PFSK-1 (cell line): ENCODE measurements around the gene HTT.

Source experiments
- FOXP2 ChIP-seq: optimal IDR thresholded peaks from 2 replicates; pipeline ENCODE3; 2011; ENCODE audit warnings: borderline replicate concordance, control low read depth, inconsistent platforms; ENCODE audit not compliant: insufficient read depth; ENCODE audit errors: extremely low read length, extremely low read depth
- POLR2AphosphoS5 ChIP-seq: IDR thresholded peaks from 2 replicates; pipeline ENCODE4 v1.6.1; 2012; ENCODE audit warnings: low read depth, mild to moderate bottlenecking, control low read depth, low read length, moderate library complexity
- SIN3A ChIP-seq: IDR thresholded peaks from 2 replicates; pipeline ENCODE4 v1.6.1; 2012; ENCODE audit warnings: mild to moderate bottlenecking, low read length, moderate library complexity, borderline replicate concordance; ENCODE audit not compliant: insufficient read depth
- TAF1 ChIP-seq: IDR thresholded peaks from 2 replicates; pipeline ENCODE4 v1.6.1; 2012; ENCODE audit warnings: low read length, control low read depth, borderline replicate concordance; ENCODE audit not compliant: insufficient read depth
- TF ChIP-seq, protein P1 (sequence below), 2 experiments: IDR thresholded peaks; 2 replicates each; pipeline versions ENCODE4 v1.6.1 to v1.8.0; 2011 to 2012; ENCODE audit warnings: low read depth in 2 of 2, low read length in 2 of 2, control low read depth in 1 of 2, inconsistent platforms in 1 of 2, mild to moderate bottlenecking in 1 of 2, moderate library complexity in 1 of 2; ENCODE audit not compliant: insufficient read depth in 1 of 2

Gene HTT

DNA sequence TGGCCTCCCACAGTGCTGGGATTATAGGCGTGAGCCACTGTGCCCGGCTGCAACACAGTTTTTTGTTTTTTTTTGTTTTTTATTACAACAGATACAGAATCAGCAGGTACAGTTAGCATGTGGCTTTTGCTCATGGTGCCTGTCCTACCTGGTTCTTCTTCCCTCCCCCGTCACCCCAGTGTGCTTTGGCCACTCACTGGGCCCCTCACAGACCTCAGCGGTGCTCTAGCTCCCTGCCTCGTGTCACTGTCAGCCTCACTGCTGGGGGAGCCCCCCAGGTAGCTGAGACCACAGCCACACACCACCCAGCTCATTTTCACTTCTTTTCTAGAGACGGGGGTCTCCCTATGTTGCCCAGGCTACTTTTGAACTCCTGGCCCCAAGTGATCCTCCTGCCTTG lies 38.8 kb upstream of the HTT start:
- no peak for TF ChIP-seq POLR2AphosphoS5
- TF ChIP-seq FOXP2, result no peak
- TF ChIP-seq TAF1, result no peak

DNA sequence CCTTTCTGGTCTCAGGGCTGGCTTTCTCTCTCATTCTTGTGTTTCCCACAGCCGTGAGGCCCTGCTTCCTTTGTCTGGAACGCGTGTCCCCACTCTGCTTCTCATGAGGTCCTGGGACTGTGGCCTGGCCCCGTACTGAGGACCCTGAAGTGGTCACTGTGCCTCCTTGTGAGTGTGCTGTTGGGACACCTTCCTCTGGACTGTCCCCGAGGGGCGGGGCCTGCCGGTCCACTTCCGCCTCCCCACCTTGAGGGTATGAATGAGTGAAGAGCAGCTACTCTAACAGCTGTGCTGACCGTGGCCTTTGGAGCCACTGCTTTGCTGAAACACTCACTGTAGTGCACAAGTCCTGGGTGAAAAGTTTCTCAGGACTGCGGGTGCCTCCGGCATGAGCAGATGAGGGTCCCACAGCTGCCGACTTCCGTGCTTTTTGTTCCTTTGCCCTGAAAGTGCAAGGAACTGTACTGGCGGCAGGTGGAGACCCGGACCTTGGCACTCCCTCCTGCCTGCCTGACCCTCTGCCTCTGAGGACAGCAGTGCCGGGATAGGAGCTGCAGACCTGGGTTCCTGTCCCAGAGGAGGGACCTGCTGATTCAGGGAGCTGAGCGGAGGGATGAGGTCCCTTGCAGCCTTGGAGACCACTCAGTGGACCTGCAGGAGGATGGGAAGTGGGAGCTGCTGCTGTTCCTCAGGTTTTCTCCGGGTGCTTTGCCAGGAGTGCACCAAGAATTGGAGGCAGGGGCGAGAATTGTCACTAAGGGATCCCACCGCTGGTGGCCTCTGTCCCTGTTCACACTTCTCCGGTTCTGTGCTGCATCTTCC lies 38.1 kb upstream of the HTT start:
- TF ChIP-seq SIN3A (no peak), FOXP2 (no peak), TAF1 (no peak), POLR2AphosphoS5 (no peak)
- TF ChIP-seq, protein P1, sequence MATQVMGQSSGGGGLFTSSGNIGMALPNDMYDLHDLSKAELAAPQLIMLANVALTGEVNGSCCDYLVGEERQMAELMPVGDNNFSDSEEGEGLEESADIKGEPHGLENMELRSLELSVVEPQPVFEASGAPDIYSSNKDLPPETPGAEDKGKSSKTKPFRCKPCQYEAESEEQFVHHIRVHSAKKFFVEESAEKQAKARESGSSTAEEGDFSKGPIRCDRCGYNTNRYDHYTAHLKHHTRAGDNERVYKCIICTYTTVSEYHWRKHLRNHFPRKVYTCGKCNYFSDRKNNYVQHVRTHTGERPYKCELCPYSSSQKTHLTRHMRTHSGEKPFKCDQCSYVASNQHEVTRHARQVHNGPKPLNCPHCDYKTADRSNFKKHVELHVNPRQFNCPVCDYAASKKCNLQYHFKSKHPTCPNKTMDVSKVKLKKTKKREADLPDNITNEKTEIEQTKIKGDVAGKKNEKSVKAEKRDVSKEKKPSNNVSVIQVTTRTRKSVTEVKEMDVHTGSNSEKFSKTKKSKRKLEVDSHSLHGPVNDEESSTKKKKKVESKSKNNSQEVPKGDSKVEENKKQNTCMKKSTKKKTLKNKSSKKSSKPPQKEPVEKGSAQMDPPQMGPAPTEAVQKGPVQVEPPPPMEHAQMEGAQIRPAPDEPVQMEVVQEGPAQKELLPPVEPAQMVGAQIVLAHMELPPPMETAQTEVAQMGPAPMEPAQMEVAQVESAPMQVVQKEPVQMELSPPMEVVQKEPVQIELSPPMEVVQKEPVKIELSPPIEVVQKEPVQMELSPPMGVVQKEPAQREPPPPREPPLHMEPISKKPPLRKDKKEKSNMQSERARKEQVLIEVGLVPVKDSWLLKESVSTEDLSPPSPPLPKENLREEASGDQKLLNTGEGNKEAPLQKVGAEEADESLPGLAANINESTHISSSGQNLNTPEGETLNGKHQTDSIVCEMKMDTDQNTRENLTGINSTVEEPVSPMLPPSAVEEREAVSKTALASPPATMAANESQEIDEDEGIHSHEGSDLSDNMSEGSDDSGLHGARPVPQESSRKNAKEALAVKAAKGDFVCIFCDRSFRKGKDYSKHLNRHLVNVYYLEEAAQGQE (IDR thresholded peaks at IDR 0.05; ENCODE audit: insufficient read depth in 1 of 2, low read depth in 2 of 2, low read length in 2 of 2), result no peak

DNA sequence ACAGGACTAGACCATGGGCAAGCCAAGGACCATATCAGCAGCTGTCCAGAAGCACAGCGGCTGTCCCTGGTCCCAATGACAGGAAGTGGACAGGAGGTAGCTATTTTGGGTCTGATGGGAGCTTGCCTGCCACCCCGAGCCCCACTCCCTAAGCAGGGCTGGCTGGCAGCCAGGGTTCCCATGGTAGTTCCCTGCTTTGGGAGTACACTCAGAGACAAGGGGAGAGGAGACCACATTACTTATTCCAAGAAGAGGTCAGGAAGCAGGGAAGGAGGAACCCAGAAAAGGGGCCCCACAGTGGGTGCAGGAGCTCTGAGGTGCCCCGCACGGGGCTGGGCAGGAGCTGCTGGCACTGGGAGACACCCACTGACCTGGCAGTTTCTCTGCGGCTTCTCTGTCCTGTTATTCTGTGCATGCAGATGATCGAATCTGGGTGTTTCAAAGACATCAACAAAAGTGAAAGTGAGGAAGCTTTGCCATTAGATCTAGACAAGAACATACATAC lies 36.5 kb upstream of the HTT start:
- no peak for TF ChIP-seq POLR2AphosphoS5
- TF ChIP-seq, protein P1 (IDR thresholded peaks at IDR 0.05; ENCODE audit: insufficient read depth in 1 of 2, low read depth in 2 of 2, low read length in 2 of 2), result no peak

DNA sequence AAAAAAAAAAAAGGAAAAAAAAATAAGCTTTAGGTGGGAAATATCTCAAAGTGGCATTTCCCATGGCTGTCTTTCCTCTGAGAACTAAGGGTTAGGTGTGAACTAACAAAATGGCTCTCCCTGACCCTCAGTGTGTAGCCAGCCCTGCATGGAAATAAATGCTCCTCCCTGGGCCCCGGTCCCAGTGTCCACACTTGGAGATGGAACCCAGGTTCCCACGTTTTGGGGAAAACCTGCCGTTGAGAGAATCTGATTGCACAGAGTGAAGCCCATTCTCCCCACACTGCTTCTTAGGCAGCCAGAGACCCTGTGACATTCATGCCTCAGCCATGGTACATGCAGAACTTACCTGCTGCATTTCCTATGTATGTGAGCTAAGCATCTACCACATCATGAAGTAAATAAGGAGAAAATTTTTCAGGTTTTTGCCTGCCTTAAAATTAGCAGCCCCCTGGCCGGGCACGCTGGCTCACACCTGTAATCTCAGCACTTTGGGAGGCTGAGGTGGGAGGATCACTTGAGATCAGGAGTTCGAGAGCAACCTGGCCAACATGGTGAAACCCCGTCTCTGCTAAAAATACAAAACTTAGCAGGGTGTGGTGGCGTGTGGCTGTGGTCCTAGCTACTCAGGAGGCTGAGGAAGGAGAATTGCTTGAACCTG lies 34.6 kb upstream of the HTT start:
- TF ChIP-seq, protein P1 (IDR thresholded peaks at IDR 0.05; ENCODE audit: insufficient read depth in 1 of 2, low read depth in 2 of 2, low read length in 2 of 2), result no peak
- TF ChIP-seq SIN3A, result no peak
- TF ChIP-seq FOXP2, result no peak
- TF ChIP-seq POLR2AphosphoS5, result no peak
- no peak for TF ChIP-seq TAF1

DNA sequence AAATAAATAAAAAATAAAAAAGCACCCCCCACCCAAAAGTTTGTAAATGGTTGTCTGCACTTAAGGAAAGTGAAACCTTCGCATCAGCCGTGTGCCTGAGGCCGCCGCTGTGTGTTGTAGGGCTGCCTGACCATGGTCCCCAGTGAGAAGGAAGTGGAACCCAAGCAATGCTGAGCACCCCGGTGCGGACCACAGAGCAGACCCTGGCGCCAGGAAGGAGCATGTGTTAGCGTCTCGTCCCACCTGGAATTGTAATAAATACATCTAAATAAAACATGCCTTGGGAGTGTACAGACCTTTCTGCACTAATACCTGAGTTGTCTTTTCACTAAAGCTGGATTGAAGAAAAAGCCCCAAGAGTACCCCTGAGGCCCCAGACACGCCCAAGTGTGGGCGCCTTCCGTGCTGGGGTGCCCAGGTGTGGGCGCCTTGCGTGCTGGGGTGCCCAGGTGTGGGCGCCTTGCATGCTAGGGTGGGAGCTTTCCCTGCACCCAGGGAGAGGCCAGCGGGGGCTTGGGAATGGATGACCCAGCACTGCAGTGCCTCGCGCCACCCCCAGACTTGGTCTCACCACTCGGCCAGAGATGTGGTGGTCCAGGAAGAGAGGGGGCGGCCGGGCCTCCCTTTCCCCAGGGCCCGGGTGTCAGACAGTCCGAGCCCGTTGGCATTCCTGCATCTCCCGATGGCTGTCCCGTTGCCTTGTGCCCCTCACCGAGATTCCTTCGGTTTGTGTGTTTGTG lies 33.9 kb upstream of the HTT start:
- TF ChIP-seq FOXP2 (no peak), TAF1 (no peak), SIN3A (no peak), POLR2AphosphoS5 (no peak)
- TF ChIP-seq, protein P1 (IDR thresholded peaks at IDR 0.05; ENCODE audit: insufficient read depth in 1 of 2, low read depth in 2 of 2, low read length in 2 of 2), result no peak
